Stimulated activated naive CD4-positive, alpha-beta T cell treated with Interleukin-2 at 50 U/mL for 16 hours (primary cell): ENCODE results near the gene SLC27A4.
A peak's percentile ranks its signal among the peaks of the same experiment; 100 is the strongest.

Experiments
- DNase-seq: peaks from one replicate; lab custom pipeline; 2025; lab: John Stamatoyannopoulos, UW

SLC27A4 gene

GRCh38 chr9:128339761-128340690 lies at the start of gene SLC27A4:
Gene SLC27A4 (plus strand): TSS chr9:128340527. CDS start chr9:128343133, 2,606 bp downstream.
- peak; percentile 81 for DNase-seq

GRCh38 chr9:128292009-128292408 lies 48.3 kb upstream of the SLC27A4 start:
- no peak for DNase-seq

- no peak for DNase-seq
These were observed 47.2 kb upstream of the SLC27A4 start for GRCh38 chr9:128293091-128293490.

GRCh38 chr9:128294142-128294541 lies 46.2 kb upstream of the SLC27A4 start:
- no peak for DNase-seq

GRCh38 chr9:128296340-128297220 lies 43.7 kb upstream of the SLC27A4 start:
- DNase-seq: no peak

GRCh38 chr9:128297221-128297773 lies 43.0 kb upstream of the SLC27A4 start:
- DNase-seq: no peak

GRCh38 chr9:128298535-128299482 lies 41.5 kb upstream of the SLC27A4 start:
- DNase-seq: no peak

GRCh38 chr9:128304136-128304970 lies 36.0 kb upstream of the SLC27A4 start:
- DNase-seq: no peak

- no peak for DNase-seq
These were observed 35.4 kb upstream of the SLC27A4 start for GRCh38 chr9:128304971-128305288.

GRCh38 chr9:128309551-128309950 lies 30.8 kb upstream of the SLC27A4 start:
- DNase-seq: no peak

GRCh38 chr9:128310461-128310860 lies 29.9 kb upstream of the SLC27A4 start:
- DNase-seq: no peak

- DNase-seq: no peak
These were observed 25.6 kb upstream of the SLC27A4 start for GRCh38 chr9:128314697-128315096.

- no peak for DNase-seq
These were observed 23.9 kb upstream of the SLC27A4 start for GRCh38 chr9:128316421-128316820.

- no peak for DNase-seq
These were observed 22.7 kb upstream of the SLC27A4 start for GRCh38 chr9:128317629-128318028.

- DNase-seq: no peak
These were observed 19.0 kb upstream of the SLC27A4 start for GRCh38 chr9:128321343-128321742.

GRCh38 chr9:128321879-128322403 lies 18.4 kb upstream of the SLC27A4 start:
- DNase-seq: no peak

- peak; percentile 93 for DNase-seq
These were observed 17.7 kb upstream of the SLC27A4 start, which contains the start of the genes COQ4 and TRUB2 for GRCh38 chr9:128322404-128323211. Gene COQ4 (plus strand): TSS chr9:128322839. CDS start chr9:128322859, 20 bp downstream. Gene TRUB2 (minus strand): TSS chr9:128322447. CDS start chr9:128322408, 39 bp downstream.

- DNase-seq: no peak
These were observed 17.1 kb upstream of the SLC27A4 start for GRCh38 chr9:128323212-128323730.

GRCh38 chr9:128323791-128324190 lies 16.5 kb upstream of the SLC27A4 start:
- DNase-seq: no peak
